ENCODE results near the gene ST6GALNAC3.
"Not testable (repeated sequence)": the region's sequence is repeated elsewhere in the genome, so short reads cannot be mapped to it uniquely, and the experiment has no call there.

ST6GALNAC3 gene

GRCh38 chr1:76335882-76336281, 261.3 kb downstream of the ST6GALNAC3 start:
- in situ Hi-C loops (cut with HindIII; ENCODE audit: low pct_ligation_motif_present, low pct_unique_long_range_greater_than_20kb, low sequenced_read_pairs) = no loop called here
- DNase-seq = no peak

DNA sequence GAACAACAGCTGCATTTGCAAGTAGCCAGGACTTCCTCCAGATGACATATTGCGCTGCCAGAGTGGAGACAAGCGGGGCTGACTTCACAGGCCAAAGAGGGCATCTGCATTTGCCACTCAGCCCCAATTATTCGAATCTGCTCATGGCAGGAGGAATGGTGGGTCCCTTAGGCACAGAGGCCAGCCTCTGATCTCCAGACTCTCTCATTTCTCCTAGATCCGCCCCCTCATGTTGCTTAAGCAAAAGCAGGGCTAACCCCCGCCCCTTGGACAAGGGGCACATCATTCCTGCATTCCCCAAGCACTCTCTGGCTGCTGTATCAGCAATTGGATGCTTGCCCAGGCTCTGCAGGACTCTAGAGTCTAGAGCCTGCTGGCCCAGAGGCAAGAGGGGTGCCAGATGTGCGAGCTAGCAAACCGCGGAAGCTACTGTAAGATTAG, 262.4 kb downstream of the ST6GALNAC3 start:
- in situ Hi-C loops (cut with HindIII; ENCODE audit: low pct_ligation_motif_present, low pct_unique_long_range_greater_than_20kb, low sequenced_read_pairs) = no loop called here
- no peak for DNase-seq

DNA sequence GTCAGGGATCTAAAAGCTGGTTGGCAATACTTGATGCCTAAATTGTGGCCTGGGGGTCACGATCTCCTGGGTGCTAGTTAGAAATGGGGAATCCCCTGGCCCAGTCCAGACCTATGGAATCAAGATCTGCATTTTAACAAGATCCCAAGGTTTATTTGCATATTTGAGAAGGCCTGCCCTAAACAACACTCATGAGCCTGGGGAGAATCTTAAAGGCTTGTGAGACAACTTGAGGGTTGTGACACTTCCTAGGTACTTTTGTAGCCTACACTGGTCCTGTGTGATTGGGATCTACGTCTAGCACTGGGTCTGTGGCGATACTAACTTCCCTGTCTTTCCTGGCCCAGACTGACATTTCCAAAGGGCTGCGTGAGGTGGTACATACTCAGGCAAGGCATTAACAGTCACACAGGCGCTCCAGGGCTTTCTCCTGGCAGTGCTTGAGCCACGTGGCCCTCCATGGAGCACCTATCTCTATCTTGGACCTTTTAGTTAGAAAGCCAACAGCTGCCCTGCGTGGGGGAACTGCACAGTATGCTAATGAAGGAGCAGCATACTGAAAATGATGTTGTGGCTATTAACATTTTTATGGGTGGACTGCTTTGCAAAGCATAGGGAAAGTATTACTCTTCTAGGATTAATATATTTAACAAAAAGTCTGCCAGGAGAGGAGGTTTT, 263.1 kb downstream of the ST6GALNAC3 start:
- in situ Hi-C loops (cut with HindIII; ENCODE audit: low pct_ligation_motif_present, low pct_unique_long_range_greater_than_20kb, low sequenced_read_pairs) = no loop called here
- no peak for DNase-seq

DNA sequence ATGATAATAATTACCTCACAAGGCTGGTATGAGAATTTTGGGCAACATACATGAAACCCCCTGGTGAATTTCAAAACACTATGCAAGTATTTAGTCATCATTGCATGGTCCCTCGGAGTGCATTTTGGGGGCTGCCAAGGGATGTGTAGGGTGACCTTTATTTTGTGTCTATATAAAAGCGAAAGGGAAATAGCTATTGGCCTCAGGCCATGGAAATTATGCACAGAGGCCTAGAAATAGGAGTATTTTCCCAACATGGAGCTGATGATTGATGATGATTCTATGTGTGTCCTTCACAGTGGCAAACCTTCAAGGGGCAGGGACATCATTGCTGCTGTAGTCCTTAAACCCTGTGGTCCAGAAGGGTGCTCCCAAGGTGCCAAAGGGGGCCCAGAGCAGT, 265.5 kb downstream of the ST6GALNAC3 start:
- in situ Hi-C loops (cut with HindIII; ENCODE audit: low pct_ligation_motif_present, low pct_unique_long_range_greater_than_20kb, low sequenced_read_pairs) = no loop called here
- DNase-seq = no peak

DNA sequence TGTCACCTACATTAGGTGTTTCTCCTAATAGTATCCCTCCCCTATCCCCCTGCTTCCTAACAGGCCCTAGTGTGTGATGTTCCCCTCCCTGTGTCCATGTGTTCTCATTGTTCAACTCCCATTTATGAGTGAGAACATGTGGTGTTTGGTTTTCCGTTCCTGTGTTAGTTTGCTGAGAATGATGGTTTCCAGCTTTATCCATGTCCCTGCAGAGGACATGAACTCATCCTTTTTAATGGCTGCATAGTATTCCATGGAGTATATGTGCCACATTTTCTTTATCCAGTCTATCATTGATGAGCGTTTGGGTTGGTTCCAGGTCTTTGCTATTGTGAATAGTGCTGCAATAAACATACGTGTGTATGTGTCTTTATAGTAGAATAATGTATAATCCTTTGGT, 267.3 kb downstream of the ST6GALNAC3 start:
- in situ Hi-C loops (cut with HindIII; ENCODE audit: low pct_ligation_motif_present, low pct_unique_long_range_greater_than_20kb, low sequenced_read_pairs) = not testable (repeated sequence)

DNA sequence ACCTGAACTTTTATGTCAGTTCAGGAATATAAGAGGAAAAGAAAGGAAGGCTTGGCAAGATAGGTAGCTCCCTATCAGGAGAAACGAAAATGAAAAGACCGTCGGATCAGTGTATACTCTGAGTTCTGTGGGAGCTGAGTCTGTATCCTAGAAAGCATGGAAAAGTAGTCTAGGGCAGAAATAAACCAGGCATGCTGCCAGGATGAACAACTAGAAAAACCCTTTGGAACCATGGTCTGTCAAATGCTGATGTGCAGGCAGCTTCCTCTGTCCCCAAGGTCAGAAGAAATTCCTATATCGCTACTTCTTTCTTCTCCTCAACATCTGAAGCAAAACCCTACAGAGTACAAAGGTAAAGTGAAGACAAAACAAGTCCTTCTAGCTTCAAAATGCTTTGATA, 268.8 kb downstream of the ST6GALNAC3 start:
- in situ Hi-C loops (cut with HindIII; ENCODE audit: low pct_ligation_motif_present, low pct_unique_long_range_greater_than_20kb, low sequenced_read_pairs) = no loop called here

More for the DNA sequence above, 267.3 kb downstream of the ST6GALNAC3 start:
- not testable (repeated sequence) for DNase-seq

DNA sequence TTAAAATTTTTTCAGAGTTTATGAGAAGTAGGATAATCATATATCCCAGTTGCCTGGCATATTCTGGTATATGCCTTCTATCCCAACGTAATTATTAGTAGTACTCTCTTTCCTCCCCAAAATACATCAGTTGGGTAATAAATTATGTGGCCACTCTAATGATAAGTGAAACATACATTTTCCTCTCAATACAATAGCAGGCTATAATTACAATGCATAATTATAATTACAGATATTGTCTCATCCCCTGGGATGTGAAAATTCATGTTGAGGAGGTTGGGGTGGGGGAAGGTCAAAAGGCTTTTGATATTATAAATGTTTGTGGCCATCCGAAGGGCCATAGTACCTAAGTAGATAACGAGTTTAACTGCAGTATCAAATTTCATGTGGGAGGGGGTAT, 277.1 kb downstream of the ST6GALNAC3 start:
- in situ Hi-C loops (cut with HindIII; ENCODE audit: low pct_ligation_motif_present, low pct_unique_long_range_greater_than_20kb, low sequenced_read_pairs) = no loop called here
- no peak for DNase-seq

More for the DNA sequence above, 268.8 kb downstream of the ST6GALNAC3 start:
- DNase-seq = no peak

- in situ Hi-C loops (cut with HindIII; ENCODE audit: low pct_ligation_motif_present, low pct_unique_long_range_greater_than_20kb, low sequenced_read_pairs) = no loop called here
- no peak for DNase-seq
These were observed 278.3 kb downstream of the ST6GALNAC3 start for GRCh38 chr1:76352741-76353435.

DNA sequence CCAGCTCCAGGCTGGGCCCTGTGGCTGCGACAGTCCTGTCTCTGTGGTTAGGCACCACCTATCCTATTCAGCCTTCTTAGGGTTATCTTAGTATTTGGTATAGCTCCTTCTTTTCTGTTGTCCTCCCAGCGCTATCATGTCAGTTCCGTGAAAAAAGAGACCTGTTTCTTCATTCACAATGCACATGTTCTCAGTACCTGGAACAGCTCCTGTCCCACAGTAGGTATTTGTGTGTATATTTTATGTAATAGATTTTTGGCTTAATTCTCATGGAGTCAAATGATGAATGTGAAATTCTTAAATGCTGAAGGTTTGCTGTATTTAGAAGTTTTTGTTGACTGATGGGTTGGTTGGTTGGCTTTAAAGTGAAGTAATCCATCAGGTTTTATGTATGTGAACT, 279.7 kb downstream of the ST6GALNAC3 start:
- in situ Hi-C loops (cut with HindIII; ENCODE audit: low pct_ligation_motif_present, low pct_unique_long_range_greater_than_20kb, low sequenced_read_pairs) = no loop called here
- no peak for DNase-seq

GRCh38 chr1:76366726-76367125, 292.2 kb downstream of the ST6GALNAC3 start:
- in situ Hi-C loops (cut with HindIII; ENCODE audit: low pct_ligation_motif_present, low pct_unique_long_range_greater_than_20kb, low sequenced_read_pairs) = no loop called here
- no peak for DNase-seq

DNA sequence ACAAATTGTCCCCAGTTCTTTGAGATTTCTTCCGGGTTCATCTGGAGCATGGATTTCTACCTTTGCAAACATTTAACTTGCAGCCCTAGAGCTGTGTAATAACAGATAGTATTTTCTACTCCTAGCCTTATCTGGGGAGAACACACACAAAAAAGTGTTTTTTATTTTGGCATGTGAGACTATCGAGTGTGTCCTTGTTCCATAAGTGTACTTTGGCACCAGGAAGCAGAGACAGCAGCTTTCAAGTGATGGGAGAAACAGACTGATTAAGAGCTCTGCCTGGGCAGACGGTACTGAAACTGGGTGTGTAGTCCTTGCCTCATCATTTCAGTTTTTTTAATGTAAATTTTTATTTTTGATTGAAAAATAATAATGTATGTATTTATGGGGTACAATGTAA, 297.4 kb downstream of the ST6GALNAC3 start:
- no peak for DNase-seq
- in situ Hi-C loops (cut with HindIII; ENCODE audit: low pct_ligation_motif_present, low pct_unique_long_range_greater_than_20kb, low sequenced_read_pairs) = no loop called here

DNA sequence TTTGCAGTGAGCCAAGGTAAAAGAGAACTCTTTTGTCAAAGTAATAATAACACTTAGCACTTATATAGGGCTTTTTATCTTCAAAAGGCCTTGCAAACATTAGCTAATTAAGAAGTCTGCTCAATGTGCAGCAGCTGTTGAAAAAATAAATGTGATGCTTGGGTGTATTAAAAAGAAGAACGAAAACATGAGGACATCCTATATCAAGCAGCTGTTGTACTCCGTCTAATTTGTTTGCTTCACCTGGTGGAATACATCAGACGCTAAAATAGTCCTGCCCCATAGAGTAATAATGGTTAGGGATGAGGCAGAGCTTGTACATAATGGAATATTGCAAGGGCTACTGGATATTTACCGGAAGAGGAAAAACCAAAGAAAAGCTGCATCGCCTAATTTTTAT, 299.5 kb downstream of the ST6GALNAC3 start:
- DNase-seq = no peak
- in situ Hi-C loops (cut with HindIII; ENCODE audit: low pct_ligation_motif_present, low pct_unique_long_range_greater_than_20kb, low sequenced_read_pairs) = no loop called here

DNA sequence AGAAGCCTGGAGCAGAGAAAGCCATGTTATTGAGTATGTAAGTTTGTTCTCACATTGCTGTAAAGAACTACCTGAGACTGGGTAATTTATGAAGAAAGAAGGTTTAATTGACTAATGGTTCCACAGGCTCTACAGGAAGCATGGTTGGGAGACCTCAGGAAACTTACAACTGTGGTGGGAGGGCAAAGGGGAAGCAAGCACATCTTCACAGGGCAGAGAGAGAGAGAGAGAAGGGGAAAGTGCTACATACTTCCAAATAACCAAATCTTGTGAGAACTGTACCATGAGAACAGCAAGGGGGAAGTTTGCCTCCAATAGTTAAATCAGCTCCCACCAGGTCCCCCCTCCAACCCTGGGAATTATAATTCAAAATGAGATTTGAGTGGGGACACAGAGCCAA, 302.7 kb downstream of the ST6GALNAC3 start:
- in situ Hi-C loops (cut with HindIII; ENCODE audit: low pct_ligation_motif_present, low pct_unique_long_range_greater_than_20kb, low sequenced_read_pairs) = no loop called here
- no peak for DNase-seq

DNA sequence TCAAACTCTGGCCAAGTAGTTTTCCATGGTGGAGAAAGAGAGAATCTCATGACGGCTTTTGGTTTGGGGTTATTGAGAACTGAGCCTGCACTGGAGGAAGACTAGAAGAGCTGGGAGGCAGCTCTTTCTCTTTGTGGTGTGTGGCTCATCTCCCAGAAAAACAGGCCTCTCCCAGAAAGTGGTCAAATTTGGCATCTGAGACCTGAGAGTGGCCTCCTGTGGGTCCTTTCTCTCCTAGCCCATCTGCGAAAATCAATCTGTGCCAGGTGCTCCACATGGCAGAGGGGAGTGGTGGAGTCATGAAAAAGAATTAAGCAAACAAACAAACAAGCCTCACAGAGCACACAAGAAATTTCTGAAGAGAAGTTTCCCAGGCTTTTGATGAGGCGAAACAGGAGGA, 305.0 kb downstream of the ST6GALNAC3 start:
- DNase-seq = no peak
- in situ Hi-C loops (cut with HindIII; ENCODE audit: low pct_ligation_motif_present, low pct_unique_long_range_greater_than_20kb, low sequenced_read_pairs) = no loop called here

DNA sequence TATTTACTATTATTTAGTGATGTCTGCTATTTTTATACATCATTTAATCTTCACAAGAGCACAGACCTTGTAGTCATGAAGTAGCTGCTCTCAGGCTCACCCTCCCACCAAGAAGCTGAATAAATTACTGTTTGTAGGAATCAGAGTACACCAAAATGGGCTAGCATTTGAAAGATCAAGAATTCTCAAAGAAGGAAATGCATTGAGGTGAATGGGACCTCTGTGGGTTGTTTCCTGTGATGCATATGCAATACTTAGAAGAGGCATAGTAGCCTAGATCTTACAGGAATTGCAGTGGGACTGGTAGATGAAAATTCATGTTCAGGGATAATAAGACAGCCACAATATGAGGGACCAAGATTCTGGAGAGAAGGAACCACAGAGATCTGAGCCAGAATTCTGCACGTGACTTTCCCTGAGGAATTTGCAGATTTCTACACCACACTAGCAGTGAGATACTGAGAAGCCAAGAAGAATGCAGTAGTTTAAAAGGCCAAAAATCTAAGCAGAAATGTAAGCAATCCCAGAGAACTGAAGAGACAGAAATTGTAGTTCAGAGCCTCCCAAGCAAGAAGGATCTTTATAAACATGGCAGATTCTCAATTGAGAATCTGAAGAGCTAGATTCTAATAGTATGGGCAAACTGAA, 307.0 kb downstream of the ST6GALNAC3 start:
- DNase-seq = no peak
- in situ Hi-C loops (cut with HindIII; ENCODE audit: low pct_ligation_motif_present, low pct_unique_long_range_greater_than_20kb, low sequenced_read_pairs) = no loop called here

GRCh38 chr1:76388261-76388660, 313.7 kb downstream of the ST6GALNAC3 start:
- no peak for DNase-seq
- in situ Hi-C loops (cut with HindIII; ENCODE audit: low pct_ligation_motif_present, low pct_unique_long_range_greater_than_20kb, low sequenced_read_pairs) = no loop called here

DNA sequence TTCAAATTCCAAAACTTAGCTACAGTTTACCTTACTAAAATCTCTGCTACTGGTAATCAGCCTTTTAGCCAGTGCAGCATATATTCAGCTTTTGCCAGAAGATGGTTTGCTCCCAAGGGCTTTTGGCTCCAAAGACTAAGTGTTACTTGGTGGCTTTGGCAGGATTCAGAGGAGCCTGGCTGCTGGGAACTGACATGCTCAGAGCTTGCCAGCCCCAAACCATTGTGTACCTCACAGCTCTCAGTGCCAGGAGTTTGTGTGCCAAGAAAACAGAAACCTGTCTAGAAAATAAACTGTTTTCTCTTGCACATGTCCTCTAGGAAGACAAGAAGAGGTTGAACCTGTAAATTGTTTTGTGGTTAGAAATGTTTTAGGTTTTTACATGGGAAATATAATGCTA, 315.9 kb downstream of the ST6GALNAC3 start:
- no peak for DNase-seq
- in situ Hi-C loops (cut with HindIII; ENCODE audit: low pct_ligation_motif_present, low pct_unique_long_range_greater_than_20kb, low sequenced_read_pairs) = no loop called here

- in situ Hi-C loops (cut with HindIII; ENCODE audit: low pct_ligation_motif_present, low pct_unique_long_range_greater_than_20kb, low sequenced_read_pairs) = no loop called here
- DNase-seq = no peak
These were observed 320.5 kb downstream of the ST6GALNAC3 start for GRCh38 chr1:76395059-76395458.

DNA sequence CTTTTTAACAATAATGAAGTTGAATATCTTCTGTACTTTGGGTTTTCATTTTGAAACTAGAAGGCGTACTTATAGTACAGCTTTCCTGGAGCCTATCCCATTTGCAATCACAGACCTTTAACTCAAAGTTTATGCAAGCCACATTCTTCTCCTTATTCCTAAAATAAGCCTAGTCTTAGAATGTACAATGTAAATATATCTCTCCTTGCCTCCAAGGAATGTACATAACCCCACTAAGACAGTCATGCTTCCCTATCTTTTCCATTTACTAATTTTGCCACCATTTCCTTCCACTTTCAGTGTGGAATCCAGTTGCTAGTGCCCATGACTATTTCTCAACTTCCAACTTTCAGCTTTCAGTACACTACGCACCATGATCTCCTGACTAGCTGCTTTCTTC, 327.6 kb downstream of the ST6GALNAC3 start:
- in situ Hi-C loops (cut with HindIII; ENCODE audit: low pct_ligation_motif_present, low pct_unique_long_range_greater_than_20kb, low sequenced_read_pairs) = no loop called here

GRCh38 chr1:76408303-76408702, 333.8 kb downstream of the ST6GALNAC3 start:
- in situ Hi-C loops (cut with HindIII; ENCODE audit: low pct_ligation_motif_present, low pct_unique_long_range_greater_than_20kb, low sequenced_read_pairs) = no loop called here
- no peak for DNase-seq

More for the DNA sequence above, 327.6 kb downstream of the ST6GALNAC3 start:
- DNase-seq = no peak

All from ACHN (cell line).